Choroid plexus epithelial cell (primary cell): ENCODE measurements around the gene TTLL13.

ENCODE experiments used
- DNase-seq: peaks from one replicate; pipeline ENCODE4 v3.0.0-alpha.2; 2010; ENCODE audit warnings: low read depth
- H3K4me3 ChIP-seq: 2 replicates; pipeline ENCODE4 v1.5.1; 2011; ENCODE audit warnings: low read depth, mild to moderate bottlenecking, control low read depth, low read length, moderate library complexity
- TF ChIP-seq, protein P1 (sequence below): conservative IDR thresholded peaks from 2 replicates; pipeline ENCODE4 v1.5.1; 2011; ENCODE audit warnings: low read depth, mild to moderate bottlenecking, control low read depth, inconsistent platforms, low read length, moderate library complexity

TTLL13 gene

GRCh38 chr15:90261811-90262210, 12.5 kb downstream of the TTLL13 start:
- peak; percentile 25 for DNase-seq
- TF ChIP-seq, protein P1, sequence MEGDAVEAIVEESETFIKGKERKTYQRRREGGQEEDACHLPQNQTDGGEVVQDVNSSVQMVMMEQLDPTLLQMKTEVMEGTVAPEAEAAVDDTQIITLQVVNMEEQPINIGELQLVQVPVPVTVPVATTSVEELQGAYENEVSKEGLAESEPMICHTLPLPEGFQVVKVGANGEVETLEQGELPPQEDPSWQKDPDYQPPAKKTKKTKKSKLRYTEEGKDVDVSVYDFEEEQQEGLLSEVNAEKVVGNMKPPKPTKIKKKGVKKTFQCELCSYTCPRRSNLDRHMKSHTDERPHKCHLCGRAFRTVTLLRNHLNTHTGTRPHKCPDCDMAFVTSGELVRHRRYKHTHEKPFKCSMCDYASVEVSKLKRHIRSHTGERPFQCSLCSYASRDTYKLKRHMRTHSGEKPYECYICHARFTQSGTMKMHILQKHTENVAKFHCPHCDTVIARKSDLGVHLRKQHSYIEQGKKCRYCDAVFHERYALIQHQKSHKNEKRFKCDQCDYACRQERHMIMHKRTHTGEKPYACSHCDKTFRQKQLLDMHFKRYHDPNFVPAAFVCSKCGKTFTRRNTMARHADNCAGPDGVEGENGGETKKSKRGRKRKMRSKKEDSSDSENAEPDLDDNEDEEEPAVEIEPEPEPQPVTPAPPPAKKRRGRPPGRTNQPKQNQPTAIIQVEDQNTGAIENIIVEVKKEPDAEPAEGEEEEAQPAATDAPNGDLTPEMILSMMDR, result no peak
- no peak overlapping the region for H3K4me3 ChIP-seq

DNA sequence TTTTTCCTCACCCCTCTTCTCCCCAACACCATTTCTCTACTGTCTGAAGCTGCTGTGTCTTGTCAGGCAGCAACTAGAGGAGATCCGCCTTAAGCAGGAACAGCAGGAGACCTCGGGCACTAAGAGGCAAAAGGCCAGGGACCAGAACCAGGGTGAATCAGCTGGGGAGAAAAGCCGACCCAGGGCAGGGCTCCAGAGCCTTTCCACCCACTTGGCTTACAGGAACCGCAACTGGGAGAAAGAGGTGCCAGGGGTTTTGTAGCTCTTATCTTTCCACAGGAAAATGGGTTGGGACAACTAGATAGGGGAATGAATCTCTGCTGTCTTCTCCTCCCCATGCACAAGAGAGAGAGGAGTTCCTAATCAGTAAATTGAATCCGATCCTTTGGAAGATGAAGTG, 13.1 kb downstream of the TTLL13 start:
- TF ChIP-seq, protein P1, result no peak
- DNase-seq, result no peak
- H3K4me3 ChIP-seq, result no peak overlapping the region

- TF ChIP-seq, protein P1, result no peak
- H3K4me3 ChIP-seq, result peak overlapping the region; percentile 86
- DNase-seq, result no peak
These were observed 15.3 kb downstream of the TTLL13 start for GRCh38 chr15:90264671-90265070.

DNA sequence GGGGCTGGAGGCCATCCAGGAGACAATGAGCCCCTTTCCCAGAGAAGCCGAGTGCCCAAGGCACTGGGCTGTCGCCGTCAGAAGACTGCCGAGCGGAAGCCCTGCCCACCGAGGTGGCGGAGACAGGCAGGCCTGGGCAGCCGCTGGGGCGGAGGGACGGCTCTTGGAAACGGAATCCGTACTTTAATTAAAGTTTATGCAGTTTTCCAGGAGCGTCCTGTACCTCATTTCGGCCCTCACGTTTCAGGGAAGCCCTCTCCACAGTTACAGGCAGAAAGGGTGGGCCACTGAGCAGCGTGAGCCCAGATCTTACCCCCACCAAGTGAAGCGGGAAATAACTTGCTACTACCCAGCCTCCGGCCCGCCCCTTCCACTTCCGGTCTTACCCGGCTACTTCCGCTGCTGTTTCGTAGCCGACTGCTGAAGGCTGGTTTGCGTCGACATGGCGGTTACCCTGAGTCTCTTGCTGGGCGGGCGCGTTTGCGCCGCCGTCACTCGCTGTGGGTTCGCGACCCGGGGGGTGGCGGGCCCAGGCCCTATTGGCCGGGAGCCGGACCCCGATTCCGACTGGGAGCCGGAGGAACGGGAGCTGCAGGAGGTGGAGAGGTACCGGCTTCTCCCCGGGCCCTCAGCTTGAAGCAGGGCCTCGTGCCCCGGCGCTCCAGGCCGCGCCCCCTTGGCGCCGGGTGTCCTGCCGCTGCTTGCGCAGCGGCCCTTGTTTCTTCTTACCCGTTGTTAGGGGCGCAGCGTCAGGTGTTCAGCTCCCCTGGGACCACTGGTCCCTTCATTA, 16.1 kb downstream of the TTLL13 start, which contains the start of gene NGRN:
Gene NGRN, plus strand, starts transcription at position 402 of the 790 bp plus-strand sequence. Its CDS starts 41 bp downstream, at position 443.
- peak; percentile 90 for DNase-seq
- peak within 1 kb of the TSS; percentile 86 for H3K4me3 ChIP-seq
- TF ChIP-seq, protein P1, result no peak

DNA sequence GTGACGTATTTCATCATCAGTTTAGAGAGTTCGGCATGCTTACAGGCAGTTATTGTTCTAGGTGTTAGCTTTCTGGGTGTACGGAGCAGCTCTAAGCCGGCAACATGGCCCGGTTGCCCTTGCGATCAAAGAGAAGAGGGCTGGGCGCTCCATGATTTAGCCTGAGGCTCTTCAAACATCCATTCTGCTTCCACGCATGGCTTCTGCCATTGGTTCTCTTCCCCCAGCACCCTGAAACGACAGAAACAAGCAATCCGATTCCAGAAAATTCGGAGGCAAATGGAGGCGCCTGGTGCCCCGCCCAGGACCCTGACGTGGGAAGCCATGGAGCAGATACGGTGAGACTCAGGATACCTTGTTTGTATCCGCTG, 16.7 kb downstream of the TTLL13 start:
- DNase-seq, result peak; percentile 20
- peak overlapping the region; percentile 86 for H3K4me3 ChIP-seq
- TF ChIP-seq, protein P1, result no peak

DNA sequence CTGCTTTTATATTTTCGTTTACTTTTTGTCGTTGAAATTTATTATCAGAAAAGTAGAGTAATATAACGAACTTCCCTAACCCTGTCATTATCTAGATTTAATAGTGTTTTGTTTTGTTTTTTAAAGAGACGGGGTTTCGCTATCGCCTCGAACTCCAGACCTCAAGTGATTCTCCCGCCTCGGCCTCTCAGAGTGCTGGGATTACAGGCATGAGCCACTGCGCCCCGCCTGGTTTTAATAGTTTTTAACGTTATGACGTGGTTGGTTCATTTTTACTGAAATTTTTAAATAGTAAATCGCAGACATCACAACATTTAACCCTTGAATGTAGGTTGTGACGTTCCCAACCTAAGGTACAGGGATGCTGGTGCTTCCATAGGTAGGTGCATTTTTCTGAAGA, 17.1 kb downstream of the TTLL13 start:
- H3K4me3 ChIP-seq, result peak overlapping the region; percentile 86
- TF ChIP-seq, protein P1, result peak; percentile 11
- peak; percentile 29 for DNase-seq

DNA sequence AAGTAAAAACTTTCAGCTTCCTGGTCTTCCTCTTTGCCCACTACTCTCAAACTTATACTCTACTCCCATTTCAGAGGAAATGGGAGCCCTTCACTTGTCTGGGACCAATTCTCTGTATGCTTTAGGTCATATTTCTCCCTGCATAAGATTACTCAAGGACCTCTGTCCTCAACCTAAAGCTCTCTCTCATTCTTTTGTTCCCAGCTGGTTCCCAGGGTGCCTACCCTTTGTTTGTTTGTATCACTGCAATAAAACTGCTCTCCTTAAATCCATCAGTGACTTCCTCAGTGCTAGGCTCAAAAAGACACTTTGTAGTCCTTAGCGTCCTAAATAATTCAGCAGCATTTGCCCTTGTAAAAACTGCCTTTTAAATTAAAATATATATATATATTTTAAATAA, 19.1 kb downstream of the TTLL13 start:
- no peak for DNase-seq
- no peak overlapping the region for H3K4me3 ChIP-seq
- TF ChIP-seq, protein P1, result no peak
